GM23248 (cell line): ENCODE results near the gene MAML3.

Experiments used
- EZH2 ChIP-seq: fragments of 200-600 bp; sonication (generic); IDR thresholded peaks from 2 replicates; pipeline ENCODE4 v1.6.1; 2018; ENCODE audit warnings: antibody characterized with exemption, mild to moderate bottlenecking; ENCODE audit not compliant: insufficient read depth, poor library complexity, severe bottlenecking
- EZH2phosphoT487 ChIP-seq: fragments of 200-600 bp; sonication (generic); IDR thresholded peaks from 2 replicates; pipeline ENCODE4 v1.6.1; 2018; ENCODE audit warnings: antibody characterized with exemption, moderate library complexity, mild to moderate bottlenecking, low read depth; ENCODE audit not compliant: insufficient read depth

DNA sequence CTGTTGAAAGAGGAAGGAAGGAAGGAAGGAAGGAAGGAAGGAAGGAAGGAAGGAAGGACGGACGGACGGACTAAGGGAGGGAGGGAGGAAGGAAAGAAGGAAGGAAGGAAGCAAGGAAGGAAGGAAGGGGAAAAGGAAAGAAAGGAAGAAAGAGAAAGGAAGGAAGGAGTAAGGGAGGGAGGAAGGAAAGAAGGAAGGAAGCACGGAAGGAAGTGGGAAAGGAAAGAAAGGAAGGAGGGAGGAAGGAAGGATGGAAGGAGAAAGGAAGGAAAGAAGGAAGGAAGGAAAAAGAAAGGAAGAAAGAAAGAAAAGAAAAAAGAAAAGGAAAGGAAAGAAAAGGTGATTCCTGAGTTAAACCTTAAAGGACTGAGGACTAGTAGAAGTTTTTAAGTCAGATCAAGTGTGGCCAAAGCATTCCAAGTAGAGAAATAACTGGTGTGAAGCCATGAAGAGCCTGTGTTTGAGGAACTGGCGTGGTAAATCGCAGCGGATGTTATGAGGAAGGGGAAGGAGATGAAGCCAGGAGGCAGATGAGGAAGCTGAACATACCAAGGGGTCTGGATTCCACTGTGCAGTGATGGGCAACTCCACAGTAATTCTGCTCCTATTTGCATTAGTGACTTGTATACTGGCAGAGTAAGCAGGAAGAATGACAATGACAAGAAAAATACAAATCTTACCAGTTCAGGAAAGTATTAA, 324.9 kb downstream of the MAML3 start:
- TF ChIP-seq EZH2 (no peak), EZH2phosphoT487 (no peak)
